Activated CD8-positive, alpha-beta memory T cell treated with anti-CD3 and anti-CD28 coated beads for 48 hours (primary cell): ENCODE measurements around the gene TXNDC11.

Source experiments
- DNase-seq, 3 experiments: peaks; one replicate each; pipeline ENCODE4 v3.0.0-alpha.2; 2020; ENCODE audit warnings: low read depth in 2 of 3, low spot score in 2 of 3

The TXNDC11 gene

GRCh38 chr16:11675561-11676511 lies 66.8 kb downstream of the TXNDC11 start:
- no peak for DNase-seq

DNA sequence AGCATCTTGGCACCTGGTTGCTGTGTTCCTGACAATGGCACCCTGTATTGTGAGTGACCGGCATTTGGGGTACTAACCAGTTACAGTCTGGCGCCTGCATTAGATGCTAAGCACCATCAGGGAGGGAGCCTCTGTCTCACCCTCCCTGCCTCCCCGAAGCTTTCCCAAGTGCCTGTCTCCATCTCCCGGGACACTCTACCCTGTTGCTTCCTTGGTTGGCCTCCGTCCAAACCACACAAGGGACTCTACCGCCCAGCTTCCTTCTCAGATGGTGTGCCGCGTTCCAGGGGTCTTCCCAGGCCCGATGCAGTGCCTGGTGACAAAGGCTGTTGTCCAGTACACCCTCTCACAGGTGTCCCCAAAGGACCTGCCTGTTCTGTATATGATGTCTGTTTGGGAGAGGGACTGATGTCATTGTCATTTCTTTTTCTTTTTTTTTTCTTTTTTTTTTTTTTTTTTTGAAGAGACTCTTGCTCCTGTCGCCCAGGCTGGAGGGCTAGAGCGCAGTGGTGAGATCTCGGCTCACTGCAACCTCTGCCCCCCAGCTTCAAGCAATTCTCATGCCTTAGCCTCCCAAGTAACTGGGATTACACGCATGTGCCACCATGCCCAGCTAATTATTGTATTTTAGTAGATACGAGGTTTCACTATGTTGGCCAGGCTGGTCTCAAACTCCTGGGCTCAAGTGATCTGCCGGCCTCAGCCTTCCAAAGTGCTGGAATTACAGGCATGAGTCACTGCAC lies 67.7 kb downstream of the TXNDC11 start:
- no peak for DNase-seq

DNA sequence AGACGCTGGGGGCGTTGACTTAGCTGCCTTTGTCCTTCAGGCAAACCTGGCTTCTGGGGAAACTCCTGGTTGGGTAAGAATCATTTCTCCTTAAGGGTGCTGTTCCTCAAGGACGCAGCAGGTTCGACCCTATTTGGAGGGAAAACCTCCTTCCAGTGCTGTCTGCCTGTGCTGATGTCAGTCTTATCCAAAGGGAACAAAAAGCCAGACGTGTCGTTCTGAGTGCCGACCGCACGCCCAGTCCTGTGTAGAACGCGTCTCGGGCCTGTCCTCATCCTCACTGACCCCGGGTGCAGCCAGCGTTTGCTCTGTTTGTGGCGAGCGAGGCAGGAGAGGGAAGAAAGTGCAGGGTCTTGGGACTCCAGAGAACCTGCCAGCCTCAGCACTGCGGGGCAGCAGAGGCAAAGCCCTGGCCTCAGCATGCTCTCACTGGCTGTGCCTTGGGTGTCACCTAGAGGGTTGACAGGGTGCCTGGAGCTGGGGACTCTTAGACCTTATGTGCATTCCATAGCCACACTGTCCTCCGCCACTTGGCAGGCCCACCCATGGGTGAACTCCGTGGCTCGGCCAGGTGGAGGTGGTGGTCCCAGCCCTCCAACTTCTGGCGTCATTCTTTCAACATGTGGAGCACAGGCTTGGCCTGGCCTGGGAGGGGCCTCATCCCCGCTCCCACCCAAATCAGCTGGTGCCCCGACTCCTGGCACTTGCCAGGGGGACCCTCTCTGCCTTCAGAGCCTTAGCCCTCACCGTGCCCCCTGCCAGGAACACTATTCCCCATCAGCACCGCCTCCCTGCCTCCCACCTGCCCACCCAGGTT lies 68.4 kb downstream of the TXNDC11 start:
- DNase-seq, result no peak

GRCh38 chr16:11673091-11674000 lies 69.3 kb downstream of the TXNDC11 start:
- no peak for DNase-seq

DNA sequence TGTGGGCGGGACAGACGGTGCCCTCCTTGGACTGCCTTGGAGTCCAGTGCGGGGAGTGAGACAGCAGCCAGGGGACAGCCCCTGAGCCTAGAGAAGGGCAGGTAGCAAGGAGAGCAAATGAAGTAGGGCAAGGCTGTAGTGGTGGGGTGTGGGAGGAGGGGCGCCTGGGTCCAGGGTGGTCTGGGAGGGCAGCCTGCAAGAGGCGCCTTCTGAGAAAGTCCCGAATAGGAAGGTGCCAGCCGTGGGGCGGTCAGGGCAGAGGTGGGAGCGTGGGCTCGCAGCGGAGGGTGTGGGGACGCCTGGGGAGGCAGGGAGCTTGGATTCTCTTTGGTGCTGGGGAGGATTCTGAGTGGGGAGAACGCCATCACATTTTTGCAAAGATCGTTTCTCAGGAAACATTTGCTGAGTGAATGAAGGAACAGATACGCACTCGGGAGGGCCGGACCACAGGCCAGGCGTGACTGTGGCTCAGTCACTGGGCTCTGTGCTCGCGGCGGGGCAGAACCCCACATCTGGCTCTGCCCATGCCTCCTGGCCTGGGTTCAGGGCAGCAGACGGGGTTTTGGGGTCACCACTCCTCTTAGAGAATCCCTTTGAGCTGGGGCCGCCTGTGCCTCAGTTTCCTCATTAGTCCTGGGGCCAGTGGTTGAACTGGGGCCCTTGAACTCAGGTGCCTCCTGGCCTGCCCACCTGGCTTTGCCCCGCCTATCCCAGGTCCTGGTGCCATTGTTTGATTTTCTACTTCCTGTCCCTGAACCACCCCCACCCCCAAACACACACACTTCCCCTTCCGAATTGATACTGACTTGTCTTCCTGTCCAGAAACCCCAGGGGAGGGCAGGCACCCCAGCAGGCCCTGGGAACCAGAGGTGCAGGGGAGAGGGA lies 70.2 kb downstream of the TXNDC11 start:
- no peak for DNase-seq

DNA sequence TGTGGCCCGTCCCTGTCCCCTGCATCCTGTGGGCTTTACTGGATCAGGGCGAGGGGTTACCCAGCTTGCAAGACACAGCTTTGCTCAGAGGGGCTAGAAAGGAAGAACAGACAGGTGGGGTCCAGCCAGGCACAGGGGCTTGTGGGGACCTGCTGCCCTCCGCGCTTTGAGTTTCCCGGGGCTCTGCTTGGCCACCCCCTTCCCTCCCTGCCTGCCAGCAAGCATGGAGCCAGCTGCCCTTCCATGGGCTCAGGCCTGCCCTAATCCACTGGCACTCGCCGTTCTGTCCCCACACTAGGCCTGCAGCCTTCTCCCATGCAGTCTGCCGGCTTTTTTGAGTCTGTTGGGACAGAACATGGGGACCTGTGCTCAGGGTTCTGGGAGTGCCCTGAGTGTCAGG lies 71.0 kb downstream of the TXNDC11 start:
- DNase-seq, result no peak

DNA sequence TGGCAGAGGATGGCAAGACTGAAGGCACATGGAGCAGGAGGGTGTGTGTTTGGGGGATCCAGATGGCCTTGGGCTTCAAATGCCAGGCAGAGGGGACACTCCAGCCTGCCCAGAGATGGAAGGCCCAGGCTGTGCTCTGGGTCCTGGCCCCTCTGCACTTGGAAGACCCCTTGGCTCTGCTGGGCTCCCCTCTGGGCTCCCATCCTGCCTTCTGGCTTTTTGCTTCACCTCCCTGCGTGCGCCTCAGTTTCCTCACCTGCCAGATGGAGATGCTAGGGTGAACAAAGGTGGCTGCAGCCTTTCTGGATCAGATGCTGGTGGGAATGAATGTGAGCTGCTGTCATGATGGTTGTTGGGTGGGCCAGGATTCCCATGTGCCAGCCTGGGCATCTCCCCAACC lies 71.4 kb downstream of the TXNDC11 start:
- no peak for DNase-seq

DNA sequence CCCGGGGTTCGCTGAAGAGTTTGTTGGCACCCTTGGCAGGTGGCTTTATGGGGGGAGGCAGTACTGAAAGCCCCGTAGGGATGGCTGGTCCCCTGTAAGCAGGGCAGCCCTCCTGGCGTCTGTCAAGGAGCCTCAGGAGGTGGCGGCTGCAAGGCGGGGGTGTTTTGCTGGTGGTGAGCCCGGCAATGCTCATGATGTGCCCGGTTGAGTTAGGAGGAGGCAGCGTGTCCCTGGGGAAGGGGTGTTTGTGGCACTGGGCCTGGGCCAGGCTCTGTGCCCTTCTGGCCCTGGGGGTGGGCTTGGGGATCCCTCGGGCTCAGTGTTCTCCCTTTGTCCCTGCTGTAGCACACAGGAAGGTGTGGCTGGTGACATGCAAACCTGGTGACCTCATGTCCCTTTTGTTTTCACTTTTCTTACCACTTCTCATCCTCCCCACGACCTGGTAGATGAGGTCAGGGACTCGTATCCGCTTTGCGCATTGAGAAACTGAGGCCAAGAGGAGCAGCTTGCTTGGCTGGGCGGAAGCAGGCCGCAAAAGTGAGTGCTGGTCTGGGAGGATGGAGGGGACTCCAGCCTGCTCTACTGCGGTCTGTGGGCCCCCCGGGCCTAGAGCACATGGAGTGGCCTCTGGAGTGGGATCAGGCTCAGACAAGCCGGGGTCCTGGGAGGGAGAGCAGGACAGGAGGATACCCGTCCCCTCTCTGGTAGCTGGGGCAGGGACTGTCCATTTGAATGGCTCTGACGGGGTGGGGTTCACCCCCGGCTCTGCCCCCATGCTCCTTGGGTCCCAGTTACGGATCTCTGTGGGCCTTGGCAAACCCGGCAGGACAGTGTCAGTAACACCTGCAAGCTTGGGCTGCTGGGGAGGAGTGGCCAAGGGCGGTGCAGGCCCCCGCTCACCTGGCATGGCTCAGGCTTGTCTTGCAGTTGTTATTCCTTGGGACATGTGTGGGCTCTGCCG lies 72.2 kb downstream of the TXNDC11 start:
- no peak for DNase-seq

- no peak for DNase-seq
Measured at GRCh38 chr16:11669380-11670146, 73.1 kb downstream of the TXNDC11 start.

- DNase-seq, result no peak
Measured at GRCh38 chr16:11668623-11669379, 73.9 kb downstream of the TXNDC11 start.

GRCh38 chr16:11667824-11668622 lies 74.6 kb downstream of the TXNDC11 start, which contains the start of gene SNN:
Gene SNN (plus strand): TSS chr16:11668455. CDS start chr16:11676060, 7,605 bp downstream.
- DNase-seq, result peak; percentile 64 to 65 (median 64)

DNA sequence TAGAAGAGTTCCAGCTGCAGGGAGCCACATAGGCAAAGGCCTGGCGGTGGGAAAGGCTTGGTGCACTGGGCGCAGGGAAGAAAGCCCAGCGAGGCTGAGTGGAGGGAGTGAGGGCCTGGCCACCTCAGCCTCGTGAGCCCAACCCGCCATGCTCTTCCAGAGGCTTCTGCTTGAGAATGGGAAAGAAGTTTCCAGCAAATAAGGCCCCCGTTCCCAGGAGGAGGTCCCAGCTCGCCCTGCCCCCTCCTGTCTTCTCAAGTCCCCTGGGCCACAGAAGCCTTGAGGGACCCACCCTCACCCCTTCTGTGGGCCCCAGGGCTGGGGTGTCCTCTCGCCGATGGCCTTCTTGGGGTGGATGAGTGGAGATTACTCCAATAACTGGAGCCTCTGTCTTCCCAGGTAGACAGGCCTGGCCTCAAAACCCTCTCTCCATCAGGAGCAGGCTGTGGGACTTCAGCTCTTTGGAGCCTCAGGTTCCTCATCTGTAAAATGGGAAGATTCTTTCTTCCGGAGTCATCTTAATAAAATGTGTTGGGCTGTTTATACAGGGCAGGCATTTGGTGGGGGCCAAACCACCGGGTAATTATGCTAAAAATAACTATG lies 75.3 kb downstream of the TXNDC11 start:
- DNase-seq, result no peak

GRCh38 chr16:11666103-11667055 lies 76.3 kb downstream of the TXNDC11 start:
- no peak for DNase-seq

GRCh38 chr16:11665071-11665491 lies 77.6 kb downstream of the TXNDC11 start:
- no peak for DNase-seq
